GM20000 (cell line): ENCODE measurements around the gene FER.
"Not testable (repeated sequence)": the region's sequence is repeated elsewhere in the genome, so short reads cannot be mapped to it uniquely, and the experiment has no call there.

Source experiments
- DNase-seq: peaks from one replicate; pipeline ENCODE4 v3.0.0; 2012; ENCODE audit warnings: low spot score
- CTCF ChIP-seq: IDR thresholded peaks from 2 replicates; pipeline ENCODE4 v1.5.1; 2012; ENCODE audit warnings: mild to moderate bottlenecking, control low read depth; ENCODE audit errors: extremely low read depth, missing control alignments

FER gene

GRCh38 chr5:108966910-108967309 lies 219.2 kb downstream of the FER start:
- no peak for TF ChIP-seq CTCF
- no peak for DNase-seq

- DNase-seq = no peak
- TF ChIP-seq CTCF = no peak
Observed at GRCh38 chr5:108974594-108974993, 226.9 kb downstream of the FER start.

- no peak for DNase-seq
- TF ChIP-seq CTCF = no peak
Observed at GRCh38 chr5:108975697-108976096, 228.0 kb downstream of the FER start.

- no peak for TF ChIP-seq CTCF
- no peak for DNase-seq
Observed at GRCh38 chr5:108983461-108984092, 235.9 kb downstream of the FER start.

GRCh38 chr5:108989761-108990392 lies 242.2 kb downstream of the FER start:
- TF ChIP-seq CTCF = no peak
- DNase-seq = no peak

- not testable (repeated sequence) for DNase-seq
Observed at GRCh38 chr5:108992396-108993085, 244.8 kb downstream of the FER start.

GRCh38 chr5:108993440-108993839 lies 245.7 kb downstream of the FER start:
- not testable (repeated sequence) for DNase-seq

GRCh38 chr5:108997720-108998119 lies 250.0 kb downstream of the FER start:
- no peak for TF ChIP-seq CTCF
- DNase-seq = no peak
